K562 (cell line): ENCODE results near the gene MEIOB. TPM values are rescaled to one million over a fixed set of nuclear protein-coding genes. Genes with fewer than 3 reads are reported as not detected.
A peak's percentile ranks its signal among the peaks of the same experiment; 100 is the strongest.

ENCODE experiments used
- ATAC-seq: fragments of 200-7000 bp; cut with Tn5 transposase; 3 replicates; pipeline ENCODE4 v1.9.1; 2020; ENCODE audit warnings: moderate library complexity
- BruUV-seq: library from RNA; stranded (reverse); fragments of 400-500 nt; replicated peaks from 2 replicates; lab custom pipeline; 2021; lab: Mats Ljungman, UMichigan
- CTCF ChIA-PET: fragments of 300-600 bp; formaldehyde crosslinking; extraction: SDS; loops from one replicate; lab custom pipeline; 2021; ENCODE audit warnings: low intra/inter-chr PET ratio; lab: Yijun Ruan, JAX
- POLR2A ChIA-PET: fragments of 300-600, 350-650 bp; sonication (Branson Sonifier 250); formaldehyde crosslinking; extraction: SDS; loops from one replicate; lab custom pipeline; 2021; ENCODE audit warnings: antibody characterized with exemption, inconsistent platforms; lab: Yijun Ruan, JAX
- DNase-seq, 4 experiments: peaks; one replicate each; pipeline versions ENCODE4 v3.0.0 to v3.0.0-alpha.2; 2011 to 2018; ENCODE audit warnings: low spot score in 3 of 4, mixed read lengths in 3 of 4; ENCODE audit errors: extremely low read depth in 1 of 4
- FAIRE-seq: peaks from 2 replicates; lab custom pipeline; 2011; peaks lifted over from hg19 to GRCh38; lab: Jason Lieb, UNC
- H2AFZ ChIP-seq: 2 replicates; pipeline ENCODE4 v1.6.0; 2011; ENCODE audit warnings: low read depth, low read length, control low read depth, inconsistent platforms
- H3K27ac ChIP-seq: fragments of 200-600 bp; 3 replicates; pipeline ENCODE4 v1.8.0; 2011; ENCODE audit warnings: low read depth, mild to moderate bottlenecking, control low read depth, inconsistent platforms, low read length, moderate library complexity, mixed read lengths; ENCODE audit errors: extremely low read depth
- H3K27me3 ChIP-seq, 2 experiments: fragments of 300-600 bp in 1 of 2; 2 replicates in 1 of 2; 3 replicates in 1 of 2; pipeline versions ENCODE4 v1.6.0 to v1.8.0; 2011; ENCODE audit warnings: inconsistent platforms in 2 of 2, low read length in 2 of 2, mild to moderate bottlenecking in 1 of 2, mixed read lengths in 1 of 2, moderate library complexity in 1 of 2; ENCODE audit not compliant: control insufficient read depth in 2 of 2, insufficient read depth in 2 of 2
- H3K36me3 ChIP-seq: fragments of 300-600 bp; 3 replicates; pipeline ENCODE4 v1.8.0; 2011; ENCODE audit warnings: mild to moderate bottlenecking, low read length, inconsistent platforms; ENCODE audit not compliant: control insufficient read depth, insufficient read depth
- H3K4me1 ChIP-seq, 2 experiments: fragments of 200-600 bp in 1 of 2; replicated peaks in 1 of 2; 2 replicates in 1 of 2; 3 replicates in 1 of 2; pipeline versions ENCODE4 v1.5.1 to v1.8.0; 2011; ENCODE audit warnings: inconsistent platforms in 2 of 2, low read length in 2 of 2, mild to moderate bottlenecking in 1 of 2, mixed read lengths in 1 of 2, moderate library complexity in 1 of 2; ENCODE audit not compliant: control insufficient read depth in 2 of 2, insufficient read depth in 2 of 2
- H3K4me2 ChIP-seq: 2 replicates; pipeline ENCODE4 v1.6.1; 2011; ENCODE audit warnings: low read length, control low read depth, inconsistent platforms, mixed read lengths; ENCODE audit not compliant: insufficient read depth
- H3K4me3 ChIP-seq: fragments of 200-600 bp; sonication (generic), shearing (Covaris generic); 2 replicates; pipeline ENCODE4 v1.5.1; 2016; ENCODE audit warnings: control low read depth, inconsistent platforms
- H3K79me2 ChIP-seq: fragments of 200-600 bp; 3 replicates; pipeline ENCODE4 v1.8.0; 2011; ENCODE audit warnings: low read length, inconsistent platforms; ENCODE audit not compliant: control insufficient read depth, insufficient read depth
- H3K9ac ChIP-seq, 2 experiments: 2 replicates each; pipeline versions ENCODE4 v1.6.0 to v1.6.1; 2011; ENCODE audit warnings: low read depth in 2 of 2, low read length in 2 of 2, control low read depth in 1 of 2, inconsistent platforms in 1 of 2, mild to moderate bottlenecking in 1 of 2, mixed read lengths in 1 of 2; ENCODE audit not compliant: insufficient read depth in 1 of 2
- H3K9me1 ChIP-seq: one replicate; pipeline ENCODE4 v1.6.0; 2011; ENCODE audit warnings: inconsistent platforms, mild to moderate bottlenecking, low read length, moderate library complexity; ENCODE audit not compliant: control insufficient read depth, insufficient read depth
- H3K9me3 ChIP-seq: replicated peaks from 2 replicates; pipeline ENCODE4 v1.5.1; 2011; ENCODE audit warnings: low read depth, low read length, inconsistent platforms; ENCODE audit not compliant: control insufficient read depth, insufficient read depth
- H4K20me1 ChIP-seq: replicated peaks from 2 replicates; pipeline ENCODE4 v1.6.1; 2011; ENCODE audit warnings: low read length, inconsistent platforms, mixed read lengths; ENCODE audit not compliant: control insufficient read depth, insufficient read depth
- CTCFL ChIP-seq: IDR thresholded peaks from 2 replicates; pipeline ENCODE4 v1.6.1; 2011; ENCODE audit warnings: borderline replicate concordance, low read depth, mild to moderate bottlenecking, moderate library complexity, low read length; ENCODE audit not compliant: insufficient read depth, poor library complexity, severe bottlenecking
- WGBS: fragments of 100-300 bp; shearing (Covaris generic); methylation state at CpG from one replicate; pipeline ENCODE4 v1.1.6; 2016; ENCODE audit warnings: low coverage, mixed read lengths; ENCODE audit not compliant: insufficient coverage; ENCODE audit errors: missing lambda C conversion rate; 5-methylcytosine and 5-hydroxymethylcytosine counted together
- in situ Hi-C: fragments of 300-500 bp; cut with MboI; formaldehyde crosslinking; loops from 4 replicates; pipeline ENCODE4 v1.15.0; 2018; ENCODE audit warnings: inconsistent platforms, mixed read lengths
- intact Hi-C: fragments of 100-400 bp; cut with micrococcal nuclease; formaldehyde crosslinking; loops from 2 replicates; pipeline ENCODE4 v1.14.2; 2022
- polyA plus RNA-seq, 8 experiments: library from polyadenylated mRNA; depleted of rRNA in 4 of 8; stranded (reverse) in 5 of 8; unstranded in 3 of 8; fragments of >200 nt; fragmentation: Nextera tagmentation in 2 of 8; fragmentation: Illumina TruSeq in 1 of 8; extraction: Ambion mirVana in 2 of 8; extraction: Trizol in 1 of 8; gene quantifications; 2 replicates each; pipeline versions ENCODE4 v1.2.1 to v1.2.3, GENCODE V29; 2011 to 2014; ENCODE audit warnings: inconsistent platforms in 1 of 8, missing spikeins in 1 of 8
- total RNA-seq, 7 experiments: library from RNA; depleted of rRNA in 6 of 7; stranded (reverse); fragments of >200 nt in 6 of 7; fragmentation: Illumina TruSeq in 2 of 7; extraction: Trizol in 2 of 7; gene quantifications; 2 replicates each; pipeline versions ENCODE4 v1.2.1 to v1.2.3, GENCODE V29; 2011 to 2021; ENCODE audit warnings: low replicate concordance in 1 of 7
- TF ChIP-seq, protein P1 (sequence below): fragments of 450-650 bp; IDR thresholded peaks from 2 replicates; pipeline ENCODE4 v1.6.1; 2018; ENCODE audit not compliant: partially characterized antibody

MEIOB gene
- total and polyA plus RNA-seq, 9 of the 15 experiments (the other 6 are each of a cell fraction or from before 2014, with no cell fraction given) = 25.4 to 203 (median 97.6) TPM

GRCh38 chr16:1815461-1815860 lies 56.5 kb downstream of the MEIOB start:
- intact Hi-C loops (no loop called here), in situ Hi-C loops (no loop called here)
- no peaks in the 10 kb centered on the region for H3K79me2 ChIP-seq
- H3K27ac ChIP-seq = no peak overlapping the region
- WGBS = 78% methylated on average over 11 of the region's 11 CpGs
- H3K9me1 ChIP-seq = no peaks in the 10 kb centered on the region
- FAIRE-seq = no peak
- H3K9ac ChIP-seq = no peak overlapping the region
- CTCF ChIA-PET = no interaction called here
- POLR2A ChIA-PET = no interaction called here
- H3K4me1 ChIP-seq = peaks cover 0 to 47% of the 10 kb centered on the region in 2 experiments; a peak in 3 of 5 replicates
- no peak for ATAC-seq
- BruUV-seq = no TSS peak
- no peak overlapping the region for H3K4me2 ChIP-seq
- no peaks in the 10 kb centered on the region for H3K27me3 ChIP-seq
- TF ChIP-seq, protein P1, sequence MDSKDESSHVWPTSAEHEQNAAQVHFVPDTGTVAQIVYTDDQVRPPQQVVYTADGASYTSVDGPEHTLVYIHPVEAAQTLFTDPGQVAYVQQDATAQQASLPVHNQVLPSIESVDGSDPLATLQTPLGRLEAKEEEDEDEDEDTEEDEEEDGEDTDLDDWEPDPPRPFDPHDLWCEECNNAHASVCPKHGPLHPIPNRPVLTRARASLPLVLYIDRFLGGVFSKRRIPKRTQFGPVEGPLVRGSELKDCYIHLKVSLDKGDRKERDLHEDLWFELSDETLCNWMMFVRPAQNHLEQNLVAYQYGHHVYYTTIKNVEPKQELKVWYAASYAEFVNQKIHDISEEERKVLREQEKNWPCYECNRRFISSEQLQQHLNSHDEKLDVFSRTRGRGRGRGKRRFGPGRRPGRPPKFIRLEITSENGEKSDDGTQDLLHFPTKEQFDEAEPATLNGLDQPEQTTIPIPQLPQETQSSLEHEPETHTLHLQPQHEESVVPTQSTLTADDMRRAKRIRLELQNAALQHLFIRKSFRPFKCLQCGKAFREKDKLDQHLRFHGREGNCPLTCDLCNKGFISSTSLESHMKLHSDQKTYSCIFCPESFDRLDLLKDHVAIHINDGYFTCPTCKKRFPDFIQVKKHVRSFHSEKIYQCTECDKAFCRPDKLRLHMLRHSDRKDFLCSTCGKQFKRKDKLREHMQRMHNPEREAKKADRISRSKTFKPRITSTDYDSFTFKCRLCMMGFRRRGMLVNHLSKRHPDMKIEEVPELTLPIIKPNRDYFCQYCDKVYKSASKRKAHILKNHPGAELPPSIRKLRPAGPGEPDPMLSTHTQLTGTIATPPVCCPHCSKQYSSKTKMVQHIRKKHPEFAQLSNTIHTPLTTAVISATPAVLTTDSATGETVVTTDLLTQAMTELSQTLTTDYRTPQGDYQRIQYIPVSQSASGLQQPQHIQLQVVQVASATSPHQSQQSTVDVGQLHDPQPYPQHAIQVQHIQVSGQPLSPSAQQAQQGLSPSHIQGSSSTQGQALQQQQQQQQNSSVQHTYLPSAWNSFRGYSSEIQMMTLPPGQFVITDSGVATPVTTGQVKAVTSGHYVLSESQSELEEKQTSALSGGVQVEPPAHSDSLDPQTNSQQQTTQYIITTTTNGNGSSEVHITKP = peak; percentile 12
- no peak for TF ChIP-seq CTCFL
- no peaks in the 10 kb centered on the region for H3K9me3 ChIP-seq
- H3K4me3 ChIP-seq = no peak overlapping the region
- no peak overlapping the region for H2AFZ ChIP-seq
- no peak for DNase-seq
- peaks cover 3% of the 10 kb centered on the region; the same call in 1 of the 3 replicates for H3K36me3 ChIP-seq
- H4K20me1 ChIP-seq = no peaks in the 10 kb centered on the region
